HG03439 (cell line): ENCODE results near the gene PRKAA1.

Source experiments
- ATAC-seq: cut with Tn5 transposase; IDR thresholded peaks from one replicate; pipeline ENCODE4 v1.9.1; 2021; ENCODE audit warnings: mild to moderate bottlenecking, moderate library complexity; ENCODE audit not compliant: unreplicated experiment

PRKAA1 gene

GRCh38 chr5:40798012-40798800, at the start of gene PRKAA1:
Gene PRKAA1, minus strand, starts transcription at chr5:40798374. Its CDS starts 185 bp downstream, at chr5:40798189.
- peak; percentile 99 for ATAC-seq

- ATAC-seq, result no peak
These were observed 49.4 kb upstream of the PRKAA1 start for GRCh38 chr5:40847525-40847924.

GRCh38 chr5:40846371-40846770, 48.2 kb upstream of the PRKAA1 start:
- no peak for ATAC-seq

- no peak for ATAC-seq
These were observed 46.4 kb upstream of the PRKAA1 start for GRCh38 chr5:40844565-40844964.

- ATAC-seq, result no peak
These were observed 44.2 kb upstream of the PRKAA1 start for GRCh38 chr5:40842351-40842750.

- ATAC-seq, result peak; percentile 42
These were observed 43.1 kb upstream of the PRKAA1 start, which contains the start of gene CARD6 for GRCh38 chr5:40841068-40841805. Gene CARD6, plus strand, starts transcription at chr5:40841367. Its CDS starts 16 bp downstream, at chr5:40841383.

GRCh38 chr5:40838086-40838485, 39.9 kb upstream of the PRKAA1 start:
- ATAC-seq, result no peak

- ATAC-seq, result peak; percentile 97
These were observed 36.9 kb upstream of the PRKAA1 start, which contains the start of gene RPL37 for GRCh38 chr5:40834849-40835787. Gene RPL37, minus strand, starts transcription at chr5:40835222. Its CDS starts 37 bp downstream, at chr5:40835185.

GRCh38 chr5:40834391-40834848, 36.2 kb upstream of the PRKAA1 start:
- ATAC-seq, result no peak

- ATAC-seq, result no peak
These were observed 35.6 kb upstream of the PRKAA1 start for GRCh38 chr5:40833712-40834229.

- ATAC-seq, result no peak
These were observed 34.2 kb upstream of the PRKAA1 start for GRCh38 chr5:40832345-40832744.

GRCh38 chr5:40831346-40832210, 33.4 kb upstream of the PRKAA1 start:
- ATAC-seq, result no peak

GRCh38 chr5:40829748-40830533, 31.8 kb upstream of the PRKAA1 start:
- ATAC-seq, result no peak

- no peak for ATAC-seq
These were observed 30.8 kb upstream of the PRKAA1 start for GRCh38 chr5:40828690-40829661.

GRCh38 chr5:40828021-40828631, 30.0 kb upstream of the PRKAA1 start:
- ATAC-seq, result no peak

- ATAC-seq, result no peak
These were observed 29.2 kb upstream of the PRKAA1 start for GRCh38 chr5:40827188-40827977.
